ENCODE measurements around the gene GAST. TPM values are rescaled to one million over a fixed set of nuclear protein-coding genes. Genes with fewer than 3 reads are reported as not detected.

GAST gene
- total RNA-seq, 2 donors from 2014 or later = not detected

GRCh38 chr17:41758601-41759000 lies 46.5 kb downstream of the GAST start:
- TF ChIP-seq CTCF (IDR thresholded peaks at IDR 0.05) (no peak), POLR2AphosphoS5 (IDR thresholded peaks at IDR 0.05) (no peak), POLR2A (IDR thresholded peaks at IDR 0.05) (no peak)
- H3K27ac ChIP-seq = no peak overlapping the region
- H3K9me3 ChIP-seq = no peaks in the 10 kb centered on the region
- H3K4me3 ChIP-seq = no peak overlapping the region
- H3K4me1 ChIP-seq (replicated peaks) = no peaks in the 10 kb centered on the region
- intact Hi-C loops (cut with DNase I) = no loop called here
- H3K27me3 ChIP-seq (replicated peaks; ENCODE audit: insufficient read depth) = no peaks in the 10 kb centered on the region
- 71% methylated on average over 9 of the region's 9 CpGs for WGBS
- no peak for DNase-seq (ENCODE audit: low spot score)
- peaks cover 19 to 26% of the 10 kb centered on the region in 2 donors for H3K36me3 ChIP-seq

DNA sequence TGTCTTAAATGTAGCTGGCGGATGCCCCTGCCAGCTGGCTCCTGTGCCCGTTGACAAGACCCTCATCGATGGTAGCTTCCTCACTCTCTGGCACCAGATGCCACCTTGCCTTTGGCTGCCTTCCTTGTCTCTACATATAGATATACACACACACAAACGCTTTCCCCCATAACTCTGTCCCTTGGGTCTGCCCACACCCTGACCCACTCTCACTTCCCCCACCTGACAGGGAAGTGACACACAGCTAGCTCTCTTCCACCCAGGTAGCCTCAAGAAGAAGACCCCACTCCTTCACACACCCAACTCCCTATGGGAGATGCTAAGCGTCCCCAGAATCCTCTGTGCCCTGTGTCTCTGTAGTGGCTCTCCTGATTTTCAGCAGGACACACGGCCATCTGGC lies 48.7 kb downstream of the GAST start:
- no peak overlapping the region for H3K27ac ChIP-seq
- peaks cover 18 to 24% of the 10 kb centered on the region in 2 donors for H3K36me3 ChIP-seq
- H3K4me1 ChIP-seq (replicated peaks) = no peaks in the 10 kb centered on the region
- H3K9me3 ChIP-seq = no peaks in the 10 kb centered on the region
- 84% methylated on average over 6 of the region's 6 CpGs for WGBS
- TF ChIP-seq POLR2AphosphoS5 (IDR thresholded peaks at IDR 0.05) (no peak), CTCF (IDR thresholded peaks at IDR 0.05) (no peak), POLR2A (IDR thresholded peaks at IDR 0.05) (no peak)
- intact Hi-C loops (cut with DNase I) = no loop called here
- H3K4me3 ChIP-seq = no peak overlapping the region
- no peak for DNase-seq (ENCODE audit: low spot score)
- H3K27me3 ChIP-seq (replicated peaks; ENCODE audit: insufficient read depth) = no peaks in the 10 kb centered on the region

DNA sequence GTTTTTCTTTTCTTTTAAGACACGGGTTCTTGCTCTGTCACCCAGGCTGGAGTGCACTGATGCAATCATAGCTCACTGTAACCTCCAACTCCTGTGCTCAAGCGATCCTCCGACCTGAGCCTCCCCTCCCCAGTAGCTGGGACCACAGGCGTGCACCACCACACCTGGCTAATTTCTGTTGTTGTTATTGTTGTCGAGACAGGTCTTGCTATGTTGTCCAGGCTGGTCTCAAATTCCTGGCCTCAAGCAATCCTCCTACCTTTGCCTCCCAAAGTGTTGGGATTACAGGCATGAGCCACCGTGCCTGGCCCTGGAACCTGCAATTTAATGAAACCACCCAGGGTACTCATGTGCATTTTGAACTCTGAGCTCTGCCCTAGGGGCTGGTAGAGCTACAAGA lies 50.3 kb downstream of the GAST start:
- TF ChIP-seq POLR2A (IDR thresholded peaks at IDR 0.05) (no peak), POLR2AphosphoS5 (IDR thresholded peaks at IDR 0.05) (no peak), CTCF (IDR thresholded peaks at IDR 0.05) (no peak)
- no peak for DNase-seq (ENCODE audit: low spot score)
- no peaks in the 10 kb centered on the region for H3K9me3 ChIP-seq
- H3K27ac ChIP-seq = no peak overlapping the region
- 79% methylated on average over 6 of the region's 6 CpGs for WGBS
- no peaks in the 10 kb centered on the region for H3K27me3 ChIP-seq (replicated peaks; ENCODE audit: insufficient read depth)
- no peak overlapping the region for H3K4me3 ChIP-seq
- intact Hi-C loops (cut with DNase I) = no loop called here
- no peaks in the 10 kb centered on the region for H3K4me1 ChIP-seq (replicated peaks)
- H3K36me3 ChIP-seq = peaks cover 19 to 31% of the 10 kb centered on the region in 2 donors

DNA sequence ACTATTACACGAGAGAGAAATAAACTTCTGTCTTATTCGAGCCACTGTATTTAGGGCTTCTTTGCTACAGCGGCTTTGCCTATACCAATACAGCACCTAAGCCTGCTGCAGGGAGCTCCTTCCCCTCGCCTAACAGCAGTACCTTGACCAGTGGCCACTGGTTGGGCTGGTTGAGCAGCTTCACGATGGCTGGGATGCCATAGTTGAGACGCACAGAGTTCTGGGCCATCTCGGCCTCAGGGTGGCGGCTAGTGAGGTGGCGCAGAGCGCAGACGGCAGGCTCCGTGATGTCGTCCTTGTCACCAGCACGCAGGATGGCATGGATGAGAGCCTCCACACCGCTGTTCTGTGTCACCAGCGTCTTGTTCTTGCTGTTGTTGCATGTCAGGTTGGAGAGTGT lies 50.7 kb downstream of the GAST start:
- no peak overlapping the region for H3K4me3 ChIP-seq
- no peak for DNase-seq (ENCODE audit: low spot score)
- no peak overlapping the region for H3K27ac ChIP-seq
- TF ChIP-seq POLR2A (IDR thresholded peaks at IDR 0.05) = no peak
- no peak for TF ChIP-seq POLR2AphosphoS5 (IDR thresholded peaks at IDR 0.05)
- TF ChIP-seq CTCF (IDR thresholded peaks at IDR 0.05) = no peak
- H3K9me3 ChIP-seq = no peaks in the 10 kb centered on the region
- H3K36me3 ChIP-seq = peaks cover 24 to 36% of the 10 kb centered on the region in 2 donors
- 91% methylated on average over 16 of the region's 16 CpGs for WGBS
- intact Hi-C loops (cut with DNase I) = no loop called here
- H3K27me3 ChIP-seq (replicated peaks; ENCODE audit: insufficient read depth) = no peaks in the 10 kb centered on the region
- H3K4me1 ChIP-seq (replicated peaks) = no peaks in the 10 kb centered on the region

- DNase-seq (ENCODE audit: low spot score) = no peak
- Histone ChIP-seq H3K4me3 (no peak overlapping the region), H3K36me3 (peaks cover 25 to 36% of the 10 kb centered on the region in 2 donors), H3K27me3 (replicated peaks; ENCODE audit: insufficient read depth) (no peaks in the 10 kb centered on the region), H3K4me1 (replicated peaks) (no peaks in the 10 kb centered on the region), H3K9me3 (no peaks in the 10 kb centered on the region), H3K27ac (no peak overlapping the region)
- whole genome bisulfite sequencing = 95% methylated on average over 8 of the region's 8 CpGs
- intact Hi-C loops (cut with DNase I) = no loop called here
- TF ChIP-seq POLR2A (IDR thresholded peaks at IDR 0.05) (no peak), POLR2AphosphoS5 (IDR thresholded peaks at IDR 0.05) (no peak), CTCF (IDR thresholded peaks at IDR 0.05) (no peak)
Observed at GRCh38 chr17:41763327-41763726, 51.2 kb downstream of the GAST start.

All from prostate gland (tissue), 2 donors.